ENCODE results near the gene PON1.

PON1 gene

GRCh38 chr7:95324431-95324830 is at the start of gene PON1:
PON1 (minus strand) TSS chr7:95324532; CDS start chr7:95324475, 57 bp downstream.
- no peak for DNase-seq (ENCODE audit: low read depth in 2 of 2)

- no peak for DNase-seq (ENCODE audit: low read depth in 2 of 2)
Observed at GRCh38 chr7:95373323-95373722, 49.0 kb upstream of the PON1 start.

- no peak for DNase-seq (ENCODE audit: low read depth in 2 of 2)
Observed at GRCh38 chr7:95368235-95368634, 43.9 kb upstream of the PON1 start.

GRCh38 chr7:95367606-95368005 is 43.3 kb upstream of the PON1 start:
- no peak for DNase-seq (ENCODE audit: low read depth in 2 of 2)

GRCh38 chr7:95365151-95365550 is 40.8 kb upstream of the PON1 start:
- no peak for DNase-seq (ENCODE audit: low read depth in 2 of 2)

GRCh38 chr7:95357623-95358022 is 33.3 kb upstream of the PON1 start:
- DNase-seq (ENCODE audit: low read depth in 2 of 2), result no peak

- no peak for DNase-seq (ENCODE audit: low read depth in 2 of 2)
Observed at GRCh38 chr7:95342642-95343307, 18.4 kb upstream of the PON1 start.

- DNase-seq (ENCODE audit: low read depth in 2 of 2), result no peak
Observed at GRCh38 chr7:95342029-95342428, 17.7 kb upstream of the PON1 start.

- no peak for DNase-seq (ENCODE audit: low read depth in 2 of 2)
Observed at GRCh38 chr7:95340491-95340890, 16.2 kb upstream of the PON1 start.

- DNase-seq (ENCODE audit: low read depth in 2 of 2), result no peak
Observed at GRCh38 chr7:95338832-95339231, 14.5 kb upstream of the PON1 start.

- DNase-seq (ENCODE audit: low read depth in 2 of 2), result no peak
Observed at GRCh38 chr7:95335093-95335492, 10.8 kb upstream of the PON1 start.

GRCh38 chr7:95334447-95334846 is 10.1 kb upstream of the PON1 start:
- no peak for DNase-seq (ENCODE audit: low read depth in 2 of 2)

GRCh38 chr7:95330961-95331337 is 6.6 kb upstream of the PON1 start:
- DNase-seq (ENCODE audit: low read depth in 2 of 2), result no peak

- no peak for DNase-seq (ENCODE audit: low read depth in 2 of 2)
Observed at GRCh38 chr7:95330204-95330960, 6.0 kb upstream of the PON1 start.

- DNase-seq (ENCODE audit: low read depth in 2 of 2), result no peak
Observed at GRCh38 chr7:95327356-95327755, 3.0 kb upstream of the PON1 start.

- DNase-seq (ENCODE audit: low read depth in 2 of 2), result no peak
Observed at GRCh38 chr7:95323410-95324129, 762 bp downstream of the PON1 start.

- no peak for DNase-seq (ENCODE audit: low read depth in 2 of 2)
Observed at GRCh38 chr7:95322854-95323253, 1.5 kb downstream of the PON1 start.

GRCh38 chr7:95322396-95322795 is 1.9 kb downstream of the PON1 start:
- DNase-seq (ENCODE audit: low read depth in 2 of 2), result no peak

- no peak for DNase-seq (ENCODE audit: low read depth in 2 of 2)
Observed at GRCh38 chr7:95321720-95322119, 2.6 kb downstream of the PON1 start.

GRCh38 chr7:95320651-95321050 is 3.7 kb downstream of the PON1 start:
- DNase-seq (ENCODE audit: low read depth in 2 of 2), result no peak

- no peak for DNase-seq (ENCODE audit: low read depth in 2 of 2)
Observed at GRCh38 chr7:95319570-95319969, 4.8 kb downstream of the PON1 start.

GRCh38 chr7:95318501-95319100 is 5.7 kb downstream of the PON1 start:
- DNase-seq (ENCODE audit: low read depth in 2 of 2), result no peak

Data from stimulated activated CD8-positive, alpha-beta memory T cell treated with anti-CD3 and anti-CD28 coated beads, Interleukin-7, amount 100 ng/mL, for 4 hours (primary cell).